C4-2B (cell line): Measurements from ENCODE around the gene HIPK4.

ENCODE experiments used
- CTCF ChIP-seq: fragments of 450-650 bp; conservative IDR thresholded peaks from 2 replicates; pipeline ENCODE4 v1.5.1; 2017; ENCODE audit warnings: mild to moderate bottlenecking
- ZFX ChIP-seq: fragments of 450-650 bp; IDR thresholded peaks from 2 replicates; pipeline ENCODE4 v1.6.1; 2017

- TF ChIP-seq CTCF, result no peak
- no peak for TF ChIP-seq ZFX
These were observed 25.0 kb downstream of the HIPK4 start for GRCh38 chr19:40365010-40365409.
